Karpas-422 (cell line): ENCODE results near the gene TLE7. TPM values are rescaled to one million over a fixed set of nuclear protein-coding genes. Genes with fewer than 3 reads are reported as not detected.

Experiments used
- DNase-seq: peaks from one replicate; pipeline ENCODE4 v3.0.0-alpha.2; 2015
- H2AFZ ChIP-seq: fragments of 200-600 bp; sonication (generic); 2 replicates; pipeline ENCODE4 v1.6.1; 2014; ENCODE audit warnings: antibody characterized with exemption, low read length, mixed read lengths
- H3K27ac ChIP-seq: fragments of 200-600 bp; sonication (generic); 2 replicates; pipeline ENCODE4 v1.5.1; 2014; ENCODE audit warnings: mild to moderate bottlenecking, low read length, moderate library complexity
- H3K27me3 ChIP-seq: fragments of 200-600 bp; sonication (generic); 2 replicates; pipeline ENCODE4 v1.6.1; 2014; ENCODE audit warnings: low read length, mixed read lengths
- H3K36me3 ChIP-seq: fragments of 200-600 bp; sonication (generic); 2 replicates; pipeline ENCODE4 v1.6.1; 2014; ENCODE audit warnings: low read length, mixed read lengths; ENCODE audit not compliant: insufficient read depth
- H3K4me1 ChIP-seq: fragments of 200-600 bp; sonication (generic); 2 replicates; pipeline ENCODE4 v1.6.1; 2014; ENCODE audit warnings: mild to moderate bottlenecking, low read length, mixed read lengths
- H3K4me2 ChIP-seq: fragments of 200-600 bp; sonication (generic); 2 replicates; pipeline ENCODE4 v1.6.1; 2014; ENCODE audit warnings: low read length, low read depth, mild to moderate bottlenecking; ENCODE audit not compliant: poor library complexity, severe bottlenecking
- H3K4me3 ChIP-seq: fragments of 200-600 bp; sonication (generic); 2 replicates; pipeline ENCODE4 v1.5.1; 2014; ENCODE audit warnings: mild to moderate bottlenecking, antibody characterized with exemption, low read length, mixed read lengths
- H3K79me2 ChIP-seq: fragments of 200-600 bp; sonication (generic); 2 replicates; pipeline ENCODE4 v1.6.1; 2014; ENCODE audit warnings: mild to moderate bottlenecking, low read length, mixed read lengths
- H3K9ac ChIP-seq: fragments of 200-600 bp; sonication (generic); 2 replicates; pipeline ENCODE4 v1.6.0; 2014; ENCODE audit warnings: low read length
- H3K9me2 ChIP-seq: fragments of 200-600 bp; sonication (generic), shearing (Covaris generic); replicated peaks from 2 replicates; pipeline ENCODE4 v1.6.0; 2014; ENCODE audit warnings: mild to moderate bottlenecking, low read length, moderate library complexity; ENCODE audit not compliant: insufficient read depth
- H3K9me3 ChIP-seq: fragments of 300-700, 200-600 bp; sonication (generic); 2 replicates; pipeline ENCODE4 v1.6.1; 2014; ENCODE audit warnings: low read length, mixed read lengths
- H4K20me1 ChIP-seq: fragments of 200-600 bp; sonication (generic); 2 replicates; pipeline ENCODE4 v1.6.1; 2014; ENCODE audit warnings: mild to moderate bottlenecking, antibody characterized with exemption, low read length, low read depth; ENCODE audit not compliant: insufficient read depth
- total RNA-seq: library from RNA; depleted of rRNA; stranded (reverse); fragments of >200 nt; shearing (Covaris generic); gene quantifications from 2 replicates; pipeline ENCODE4 v1.2.3, GENCODE V29; 2014; ENCODE audit warnings: low replicate concordance; rRNA removed

The TLE7 gene
- total RNA-seq: not detected in 2 replicates

DNA sequence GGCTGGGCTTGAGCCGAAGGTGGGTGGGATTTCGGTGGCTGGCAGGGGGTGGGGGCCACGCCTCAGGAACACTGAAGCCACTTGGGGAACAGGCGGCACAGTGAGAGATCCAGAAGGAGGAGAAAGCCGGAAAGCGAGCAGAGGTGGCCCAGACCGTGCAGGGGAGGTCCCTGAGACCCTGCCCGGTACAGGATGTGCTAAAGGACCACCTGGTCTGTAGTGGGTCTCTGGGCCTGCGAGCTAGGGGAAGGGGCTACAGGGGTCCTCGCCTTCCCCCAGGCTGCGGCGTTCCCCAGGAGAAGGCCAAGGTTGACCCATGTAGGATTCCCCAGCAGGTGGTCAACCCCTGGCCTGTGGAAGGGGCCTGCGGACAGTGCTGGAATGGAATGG is at the start of gene TLE7:
TSS of gene TLE7 (minus strand) at position 4 of the 390 bp plus-strand sequence. CDS start 8,730 bp downstream, outside the sequence.
- Histone ChIP-seq H4K20me1 (no peaks in the 10 kb centered on the region), H3K4me3 (no peak within 1 kb of the TSS), H3K4me2 (no peak within 1 kb of the TSS), H3K9ac (no peak within 1 kb of the TSS), H3K9me2 (no peaks in the 10 kb centered on the region), H2AFZ (no peak within 1 kb of the TSS), H3K9me3 (peaks cover 5% of the 10 kb centered on the region), H3K27ac (no peak within 1 kb of the TSS), H3K79me2 (no peaks in the 10 kb centered on the region), H3K36me3 (no peaks in the 10 kb centered on the region), H3K27me3 (no peaks in the 10 kb centered on the region), H3K4me1 (no peaks in the 10 kb centered on the region)
- DNase-seq: no peak

DNA sequence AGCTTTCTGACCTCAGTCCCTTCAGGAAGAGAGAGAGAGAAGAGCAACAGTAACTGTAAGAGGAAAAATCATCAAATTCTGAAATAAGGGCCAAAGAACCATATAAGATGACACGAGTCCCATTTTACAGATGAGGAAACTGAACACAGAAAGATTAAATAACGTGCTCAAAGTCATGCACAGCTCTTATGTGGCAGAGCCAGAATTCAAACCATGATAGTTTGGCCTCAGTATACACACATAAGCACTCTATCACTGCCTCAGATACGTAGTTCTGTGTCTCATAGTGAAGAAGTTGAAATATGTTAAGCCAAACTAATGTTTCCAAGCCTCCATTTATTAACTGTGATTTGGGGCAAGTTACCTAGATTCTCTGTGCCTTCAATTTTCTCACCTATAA is 49.2 kb upstream of the TLE7 start:
- Histone ChIP-seq H3K4me2 (no peak overlapping the region), H3K9me2 (no peaks in the 10 kb centered on the region), H3K9ac (no peak overlapping the region), H3K9me3 (no peaks in the 10 kb centered on the region), H3K4me1 (no peaks in the 10 kb centered on the region), H3K36me3 (no peaks in the 10 kb centered on the region), H4K20me1 (no peaks in the 10 kb centered on the region), H3K79me2 (no peaks in the 10 kb centered on the region), H2AFZ (no peak overlapping the region), H3K27ac (no peak overlapping the region), H3K27me3 (no peaks in the 10 kb centered on the region), H3K4me3 (no peak overlapping the region)
- DNase-seq: no peak

DNA sequence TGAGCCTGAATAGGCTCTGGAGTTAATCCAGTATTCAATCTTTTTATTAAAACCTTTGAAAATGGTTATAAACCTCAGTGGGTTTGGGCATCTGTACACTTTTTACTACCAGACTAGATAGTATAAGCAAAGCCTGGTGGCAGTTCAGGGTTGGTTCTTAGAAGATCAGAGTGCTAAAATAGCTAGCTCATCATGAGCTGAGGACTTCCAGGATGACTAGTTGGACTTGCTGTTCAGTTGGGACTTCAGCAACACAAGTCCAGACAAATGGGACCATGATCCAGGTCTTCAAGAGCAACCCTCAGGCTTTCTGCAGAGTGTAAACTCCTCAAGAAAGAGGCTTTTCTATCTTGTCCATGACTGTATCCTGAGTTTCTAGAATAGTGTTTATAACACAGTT is 48.5 kb upstream of the TLE7 start:
- DNase-seq: no peak
- no peaks in the 10 kb centered on the region for H3K4me1 ChIP-seq
- no peaks in the 10 kb centered on the region for H4K20me1 ChIP-seq
- H2AFZ ChIP-seq: no peak overlapping the region
- H3K79me2 ChIP-seq: no peaks in the 10 kb centered on the region
- H3K9me2 ChIP-seq: no peaks in the 10 kb centered on the region
- no peak overlapping the region for H3K4me2 ChIP-seq
- no peaks in the 10 kb centered on the region for H3K36me3 ChIP-seq
- H3K27ac ChIP-seq: no peak overlapping the region
- no peaks in the 10 kb centered on the region for H3K9me3 ChIP-seq
- H3K9ac ChIP-seq: no peak overlapping the region
- no peak overlapping the region for H3K4me3 ChIP-seq
- no peaks in the 10 kb centered on the region for H3K27me3 ChIP-seq

DNA sequence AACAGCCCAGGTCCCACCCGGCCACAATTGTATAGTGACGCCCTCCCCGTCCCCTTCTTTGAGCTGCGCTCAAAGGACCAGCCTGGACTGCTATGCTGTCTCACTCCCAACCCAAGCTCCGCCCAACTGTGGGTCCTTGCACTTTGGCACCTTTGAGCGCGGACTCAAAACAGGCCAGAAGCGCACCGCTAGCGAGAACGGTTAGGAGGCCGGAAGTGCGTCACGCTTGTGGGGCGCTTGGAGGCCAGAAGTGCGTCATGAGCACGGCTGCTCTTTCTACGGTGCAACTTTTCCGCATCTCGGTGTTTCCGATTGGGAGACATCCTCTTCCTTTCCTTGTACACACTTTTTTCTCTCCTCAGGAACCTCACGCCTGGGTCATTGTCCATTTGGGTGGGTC is 47.3 kb upstream of the TLE7 start, which contains the start of gene ZNF19:
TSS of gene ZNF19 (minus strand) at position 203 of the 400 bp plus-strand sequence. CDS start 7,210 bp downstream, outside the sequence.
- Histone ChIP-seq H3K4me2 (no peak within 1 kb of the TSS), H3K9ac (no peak within 1 kb of the TSS), H3K9me2 (no peaks in the 10 kb centered on the region), H4K20me1 (no peaks in the 10 kb centered on the region), H3K27ac (no peak within 1 kb of the TSS), H3K79me2 (no peaks in the 10 kb centered on the region), H3K9me3 (no peaks in the 10 kb centered on the region), H3K4me3 (no peak within 1 kb of the TSS), H3K36me3 (no peaks in the 10 kb centered on the region), H2AFZ (no peak within 1 kb of the TSS), H3K27me3 (no peaks in the 10 kb centered on the region), H3K4me1 (peaks cover 4% of the 10 kb centered on the region)
- DNase-seq: no peak

DNA sequence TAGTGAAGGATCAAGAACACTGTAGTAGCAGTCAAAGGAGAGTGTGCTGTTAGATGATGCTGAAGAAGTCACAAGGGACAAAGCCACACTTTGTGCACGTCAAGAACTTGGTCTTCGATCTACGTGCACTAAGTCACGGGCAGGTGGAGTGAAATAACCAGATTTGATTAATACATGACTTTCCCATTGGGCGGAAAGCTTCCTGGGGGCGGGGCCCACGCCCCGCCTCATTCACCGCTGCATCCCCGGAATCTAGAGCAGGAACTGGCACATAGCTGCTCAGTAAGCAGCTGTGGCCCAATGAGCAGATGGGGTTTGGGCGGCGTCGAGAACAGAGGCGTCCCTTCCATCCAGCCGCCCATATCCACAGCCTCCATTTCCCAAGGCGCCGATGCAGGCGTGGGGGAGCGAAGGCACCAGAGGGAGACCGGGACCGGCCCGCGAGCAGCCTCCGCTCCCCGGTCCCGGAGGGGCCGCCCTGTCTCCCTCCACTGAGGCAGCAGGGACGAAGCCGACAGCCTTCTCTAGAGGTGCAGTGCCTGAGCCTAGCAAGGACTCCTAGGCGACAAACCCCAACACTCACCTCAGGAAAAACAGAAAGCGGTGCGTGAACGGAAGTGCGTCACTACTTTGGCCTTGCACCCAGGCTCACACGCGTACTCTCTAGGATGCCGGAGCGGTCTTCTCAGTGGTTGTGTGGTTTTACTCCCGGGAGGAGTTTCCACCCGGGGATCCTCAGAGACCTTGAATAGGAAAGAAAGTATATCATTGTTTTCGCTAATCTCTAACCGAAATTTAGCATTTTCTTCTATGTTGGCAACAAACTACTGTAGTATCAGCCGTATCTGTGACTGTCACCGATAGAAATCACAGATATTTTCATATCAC is 42.4 kb upstream of the TLE7 start:
- peak overlapping the region; percentile 85 for H3K27ac ChIP-seq
- peak overlapping the region; percentile 91 for H2AFZ ChIP-seq
- H3K79me2 ChIP-seq: no peaks in the 10 kb centered on the region; the same call in 1 of the 2 replicates
- peak; percentile 95 for DNase-seq
- no peaks in the 10 kb centered on the region for H3K9me3 ChIP-seq
- H4K20me1 ChIP-seq: no peaks in the 10 kb centered on the region
- no peaks in the 10 kb centered on the region for H3K27me3 ChIP-seq
- peak overlapping the region; percentile 85 for H3K9ac ChIP-seq
- H3K4me2 ChIP-seq: peak overlapping the region; percentile 81
- H3K9me2 ChIP-seq: no peaks in the 10 kb centered on the region
- no peaks in the 10 kb centered on the region for H3K36me3 ChIP-seq
- peak overlapping the region; percentile 89 for H3K4me3 ChIP-seq
- H3K4me1 ChIP-seq: peaks cover 23% of the 10 kb centered on the region

DNA sequence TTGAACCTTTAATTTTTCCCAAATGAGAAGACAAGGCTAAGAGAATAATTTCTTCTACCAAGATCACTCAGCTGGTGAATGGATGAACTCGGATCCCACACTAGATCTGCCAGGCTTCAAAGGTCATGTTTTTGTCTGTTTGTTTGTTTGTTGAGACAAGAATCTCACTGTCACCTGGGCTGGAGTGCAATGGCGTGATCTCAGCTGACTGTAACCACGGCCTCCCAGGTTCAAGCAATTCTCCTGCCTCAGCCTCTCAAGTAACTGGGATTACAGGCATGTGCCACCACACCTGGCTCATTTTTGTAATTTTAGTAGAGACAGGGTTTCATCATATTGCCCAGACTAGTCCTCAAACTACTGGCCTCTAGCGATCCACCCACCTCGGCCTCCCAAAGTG is 40.7 kb upstream of the TLE7 start:
- Histone ChIP-seq H3K4me3 (no peak overlapping the region), H3K79me2 (no peaks in the 10 kb centered on the region; the same call in 1 of the 2 replicates), H3K4me2 (no peak overlapping the region), H3K4me1 (peaks cover 23% of the 10 kb centered on the region), H2AFZ (no peak overlapping the region), H3K9me2 (no peaks in the 10 kb centered on the region), H3K27me3 (no peaks in the 10 kb centered on the region), H4K20me1 (no peaks in the 10 kb centered on the region), H3K9ac (no peak overlapping the region), H3K27ac (no peak overlapping the region), H3K36me3 (no peaks in the 10 kb centered on the region), H3K9me3 (no peaks in the 10 kb centered on the region)
- no peak for DNase-seq

DNA sequence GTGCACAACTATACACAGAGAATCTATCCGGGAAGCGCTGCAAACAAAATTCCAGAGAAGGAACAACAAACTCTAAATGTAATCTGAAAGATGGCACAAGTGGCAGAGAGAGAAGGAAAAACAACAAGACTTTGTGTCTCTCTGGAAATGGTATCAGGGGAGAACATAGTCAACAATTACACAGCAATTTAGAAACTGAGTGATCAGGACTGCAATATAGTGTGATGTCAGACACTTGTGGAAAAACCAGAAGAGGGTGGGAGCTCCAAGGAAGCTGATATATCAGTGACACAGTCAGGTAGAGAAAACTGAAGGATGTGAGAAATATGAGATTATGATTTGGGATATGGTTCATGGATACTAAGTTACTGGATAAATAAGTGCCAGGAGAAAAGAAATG is 39.1 kb upstream of the TLE7 start:
- H3K36me3 ChIP-seq: no peaks in the 10 kb centered on the region
- no peak overlapping the region for H2AFZ ChIP-seq
- no peaks in the 10 kb centered on the region for H3K27me3 ChIP-seq
- DNase-seq: no peak
- no peaks in the 10 kb centered on the region for H4K20me1 ChIP-seq
- H3K9ac ChIP-seq: no peak overlapping the region
- no peaks in the 10 kb centered on the region; the same call in 1 of the 2 replicates for H3K79me2 ChIP-seq
- H3K27ac ChIP-seq: no peak overlapping the region
- no peaks in the 10 kb centered on the region for H3K9me3 ChIP-seq
- H3K4me3 ChIP-seq: no peak overlapping the region
- H3K4me2 ChIP-seq: no peak overlapping the region
- H3K9me2 ChIP-seq: no peaks in the 10 kb centered on the region
- peaks cover 23% of the 10 kb centered on the region for H3K4me1 ChIP-seq

DNA sequence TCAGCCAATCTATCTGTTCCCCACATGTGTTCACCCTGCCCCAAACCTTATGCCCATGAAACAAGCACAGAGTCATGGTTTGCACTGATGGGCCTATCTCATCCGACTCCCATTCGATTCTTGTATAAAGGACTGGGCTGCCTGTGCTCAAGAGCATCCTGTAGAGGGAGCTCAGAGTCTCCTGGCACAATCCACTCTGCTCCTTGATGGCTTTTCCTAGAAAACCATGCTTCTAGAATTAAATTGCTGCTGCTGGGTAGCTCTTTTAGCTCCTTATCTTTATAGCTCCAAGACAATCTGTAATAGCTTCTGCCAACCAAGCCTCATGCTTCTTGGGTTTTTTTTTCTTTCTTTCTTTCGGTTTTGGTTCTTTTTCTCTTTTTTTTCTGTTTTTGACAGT is 37.6 kb upstream of the TLE7 start:
- Histone ChIP-seq H3K4me3 (no peak overlapping the region), H3K27me3 (no peaks in the 10 kb centered on the region), H3K36me3 (no peaks in the 10 kb centered on the region), H3K79me2 (no peaks in the 10 kb centered on the region; the same call in 1 of the 2 replicates), H3K9me3 (no peaks in the 10 kb centered on the region), H2AFZ (no peak overlapping the region), H3K9me2 (no peaks in the 10 kb centered on the region), H3K9ac (no peak overlapping the region), H3K4me2 (no peak overlapping the region), H4K20me1 (no peaks in the 10 kb centered on the region), H3K27ac (no peak overlapping the region), H3K4me1 (peaks cover 18% of the 10 kb centered on the region)
- DNase-seq: peak; percentile 55
